HepG2 (cell line): ENCODE data around the gene CNDP1. TPM values are rescaled to one million over a fixed set of nuclear protein-coding genes. Genes with fewer than 3 reads are reported as not detected.

Source experiments
- ATAC-seq: fragments of 200-7000 bp; cut with Tn5 transposase; 3 replicates; pipeline ENCODE4 v1.9.1; 2020; ENCODE audit warnings: mild to moderate bottlenecking, moderate library complexity
- BruUV-seq: library from RNA; stranded (reverse); fragments of 400-500 nt; replicated peaks from 2 replicates; lab custom pipeline; 2021; lab: Mats Ljungman, UMichigan
- CTCF ChIA-PET: fragments of 300-600 bp; formaldehyde crosslinking; extraction: SDS; loops from one replicate; lab custom pipeline; 2021; ENCODE audit warnings: low total read pairs, inconsistent platforms, low intra/inter-chr PET ratio; lab: Yijun Ruan, JAX
- POLR2A ChIA-PET: fragments of 350-600 bp; sonication (Branson Sonifier 250); formaldehyde crosslinking; loops from one replicate; lab custom pipeline; 2020; ENCODE audit warnings: antibody characterized with exemption, inconsistent platforms; lab: Yijun Ruan, JAX
- DNase-seq: peaks from one replicate; pipeline ENCODE4 v3.0.0-alpha.2; 2015; ENCODE audit warnings: low spot score
- FAIRE-seq: peaks from 3 replicates; lab custom pipeline; 2011; peaks lifted over from hg19 to GRCh38; lab: Jason Lieb, UNC
- H2AFZ ChIP-seq: one replicate; pipeline ENCODE4 v1.6.1; 2011; ENCODE audit warnings: low read length, inconsistent platforms
- H3K27ac ChIP-seq: fragments of 300-600 bp; 3 replicates; pipeline ENCODE4 v1.8.0; 2011; ENCODE audit warnings: mixed run types, mild to moderate bottlenecking, mixed read lengths, low read length, inconsistent platforms; ENCODE audit not compliant: insufficient read depth; ENCODE audit errors: extremely low read length
- H3K27me3 ChIP-seq, 2 experiments: fragments of 200-600 bp in 1 of 2; 2 replicates in 1 of 2; 3 replicates in 1 of 2; pipeline versions ENCODE4 v1.6.0 to v1.8.0; 2011; ENCODE audit warnings: low read length in 2 of 2, mild to moderate bottlenecking in 2 of 2, moderate library complexity in 2 of 2, inconsistent platforms in 1 of 2; ENCODE audit not compliant: insufficient read depth in 2 of 2, control insufficient read depth in 1 of 2
- H3K36me3 ChIP-seq, 2 experiments: fragments of 200-600 bp in 1 of 2; replicated peaks in 1 of 2; 2 replicates in 1 of 2; 3 replicates in 1 of 2; pipeline versions ENCODE4 v1.5.1 to v1.8.0; 2011; ENCODE audit warnings: low read length in 2 of 2, inconsistent platforms in 1 of 2; ENCODE audit not compliant: insufficient read depth in 2 of 2, control insufficient read depth in 1 of 2
- H3K4me1 ChIP-seq: 2 replicates; pipeline ENCODE4 v1.5.1; 2012; ENCODE audit warnings: low read length, inconsistent platforms; ENCODE audit not compliant: insufficient read depth
- H3K4me2 ChIP-seq: 2 replicates; pipeline ENCODE4 v1.6.0; 2011; ENCODE audit warnings: low read depth, low read length, inconsistent platforms
- H3K4me3 ChIP-seq, 3 experiments: fragments of 200-600 bp in 1 of 3; sonication (generic), shearing (Covaris generic) in 1 of 3; replicated peaks in 1 of 3; 2 replicates each; pipeline ENCODE4 v1.5.1; 2011 to 2016; ENCODE audit warnings: low read length in 3 of 3, inconsistent platforms in 2 of 3, low read depth in 2 of 3, mild to moderate bottlenecking in 2 of 3, control low read depth in 1 of 3, mixed read lengths in 1 of 3; ENCODE audit not compliant: insufficient read depth in 1 of 3
- H3K79me2 ChIP-seq: one replicate; pipeline ENCODE4 v1.6.1; 2011; ENCODE audit warnings: low read length, inconsistent platforms; ENCODE audit not compliant: insufficient read depth
- H3K9ac ChIP-seq: 2 replicates; pipeline ENCODE4 v1.6.0; 2011; ENCODE audit warnings: mild to moderate bottlenecking, low read depth, low read length, inconsistent platforms; ENCODE audit not compliant: insufficient read depth
- H3K9me3 ChIP-seq: 2 replicates; pipeline ENCODE4 v1.5.1; 2012; ENCODE audit warnings: mild to moderate bottlenecking, low read length
- H4K20me1 ChIP-seq: 2 replicates; pipeline ENCODE4 v1.6.0; 2011; ENCODE audit warnings: inconsistent platforms, mild to moderate bottlenecking, low read length, moderate library complexity; ENCODE audit not compliant: insufficient read depth
- ARNT ChIP-seq: fragments of 450-650 bp; IDR thresholded peaks from 2 replicates; pipeline ENCODE4 v1.6.1; 2017
- BHLHE40 ChIP-seq: IDR thresholded peaks from 2 replicates; pipeline ENCODE4 v1.6.1; 2011; ENCODE audit warnings: low read length, improper control_type of control experiment
- CAMTA2 ChIP-seq: sonication (generic); formaldehyde crosslinking; IDR thresholded peaks from 2 replicates; pipeline ENCODE4 v1.4.0; 2020; ENCODE audit warnings: mild to moderate bottlenecking, missing genetic modification reagents, borderline replicate concordance
- FOXA3 ChIP-seq: IDR thresholded peaks from 2 replicates; pipeline ENCODE4 v1.6.1; 2016; ENCODE audit warnings: missing genetic modification reagents, missing compliant biosample characterization
- MAFK ChIP-seq, 2 experiments: IDR thresholded peaks in 1 of 2; conservative IDR thresholded peaks in 1 of 2; 2 replicates each; pipeline ENCODE4 v1.6.1; 2011; ENCODE audit warnings: improper control_type of control experiment in 2 of 2, low read length in 2 of 2
- ONECUT2 ChIP-seq: sonication (generic); formaldehyde crosslinking; IDR thresholded peaks from 2 replicates; pipeline ENCODE4 v1.4.0; 2020; ENCODE audit warnings: missing genetic modification reagents
- SCMH1 ChIP-seq: sonication (generic); formaldehyde crosslinking; IDR thresholded peaks from 2 replicates; pipeline ENCODE4 v1.9.0; 2021; ENCODE audit warnings: missing genetic modification reagents, mild to moderate bottlenecking, borderline replicate concordance
- SNAPC2 ChIP-seq: sonication (generic); formaldehyde crosslinking; IDR thresholded peaks from 2 replicates; pipeline ENCODE4 v1.8.1; 2022; ENCODE audit warnings: mild to moderate bottlenecking, missing genetic modification reagents
- SRF ChIP-seq: IDR thresholded peaks from 2 replicates; pipeline ENCODE4 v1.6.1; 2011; ENCODE audit warnings: mild to moderate bottlenecking, low read depth, low read length, moderate library complexity
- ZGPAT ChIP-seq: IDR thresholded peaks from 2 replicates; pipeline ENCODE4 v1.6.1; 2016; ENCODE audit warnings: mild to moderate bottlenecking
- ZNF121 ChIP-seq: sonication (generic); formaldehyde crosslinking; IDR thresholded peaks from 2 replicates; pipeline ENCODE4 v1.5.0; 2020; ENCODE audit warnings: mild to moderate bottlenecking, missing genetic modification reagents
- ZNF124 ChIP-seq: sonication (generic); formaldehyde crosslinking; IDR thresholded peaks from 2 replicates; pipeline ENCODE4 v1.4.0; 2020; ENCODE audit warnings: missing genetic modification reagents
- ZNF260 ChIP-seq: sonication (generic); formaldehyde crosslinking; IDR thresholded peaks from 2 replicates; pipeline ENCODE4 v1.4.0; 2020; ENCODE audit warnings: missing genetic modification reagents, low read depth, mild to moderate bottlenecking, borderline replicate concordance
- ZNF784 ChIP-seq: sonication (generic); formaldehyde crosslinking; IDR thresholded peaks from 2 replicates; pipeline ENCODE4 v1.5.1; 2020; ENCODE audit warnings: missing genetic modification reagents, mild to moderate bottlenecking, borderline replicate concordance
- ZSCAN12 ChIP-seq: sonication (generic); formaldehyde crosslinking; IDR thresholded peaks from 2 replicates; pipeline ENCODE4 v1.9.0; 2021; ENCODE audit warnings: mild to moderate bottlenecking, missing genetic modification reagents
- ZSCAN29 ChIP-seq: sonication (generic); formaldehyde crosslinking; conservative IDR thresholded peaks from 2 replicates; pipeline ENCODE4 v1.4.0; 2020; ENCODE audit warnings: mild to moderate bottlenecking, missing genetic modification reagents
- WGBS: methylation state at CpG from one replicate; pipeline ENCODE4 v1.1.6; 2017; ENCODE audit warnings: low lambda C conversion rate; 5-methylcytosine and 5-hydroxymethylcytosine counted together
- in situ Hi-C: cut with HindIII; loops from 2 replicates; pipeline ENCODE4 v1.10.0; 2017; ENCODE audit warnings: low pct_unique_long_range_greater_than_20kb; ENCODE audit not compliant: extremely low pct_ligation_motif_present
- intact Hi-C: fragments of 100-400 bp; cut with micrococcal nuclease; formaldehyde crosslinking; loops from one replicate; pipeline ENCODE4 v1.10.0; 2022; ENCODE audit not compliant: unreplicated experiment
- polyA plus RNA-seq, 8 experiments: library from polyadenylated mRNA; depleted of rRNA in 3 of 8; stranded (reverse) in 7 of 8; unstranded in 1 of 8; fragments of >200 nt; fragmentation: Illumina TruSeq in 4 of 8; extraction: Trizol in 4 of 8; gene quantifications; 2 replicates each; pipeline versions ENCODE4 v1.2.1 to v1.2.3, GENCODE V29; 2011 to 2016; ENCODE audit warnings: low read depth in 4 of 8, missing spikeins in 1 of 8, mixed read lengths in 1 of 8; ENCODE audit not compliant: insufficient read depth in 1 of 8
- total RNA-seq, 5 experiments: library from RNA; depleted of rRNA; stranded (reverse); fragments of >200 nt; fragmentation: Illumina TruSeq; extraction: Trizol; gene quantifications; 2 replicates each; pipeline ENCODE4 v1.2.3, GENCODE V29; 2016; ENCODE audit warnings: low read depth in 1 of 5
- TF ChIP-seq, protein P1 (sequence below): sonication (generic); formaldehyde crosslinking; IDR thresholded peaks from 2 replicates; pipeline ENCODE4 v1.8.0; 2022; ENCODE audit warnings: low read depth, missing genetic modification reagents

Gene CNDP1
- total and polyA plus RNA-seq, 2 of the 13 experiments (the other 11 are each of a cell fraction or from before 2014, with no cell fraction given) = 0.01 TPM; not detected in 1

DNA sequence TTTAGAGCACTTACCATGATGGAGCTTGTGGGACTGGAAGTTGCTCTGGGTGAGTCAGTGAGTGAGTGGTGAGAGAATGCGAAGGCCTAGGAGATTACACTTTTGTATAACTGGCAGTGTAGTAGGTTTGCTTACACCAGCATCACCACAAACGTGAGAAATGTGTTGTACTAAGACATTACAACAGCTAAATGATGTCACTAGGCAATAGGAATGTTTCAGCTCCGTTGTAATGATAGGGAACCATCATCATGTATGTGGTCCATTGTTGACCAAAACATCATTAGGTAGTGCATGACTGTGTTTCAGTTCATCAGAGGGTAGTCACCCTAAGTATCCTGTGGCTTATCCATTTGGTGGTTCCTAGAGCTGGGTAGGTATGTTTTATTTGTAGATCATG, 75.2 kb downstream of the CNDP1 start:
- intact Hi-C loops = no loop called here
- DNase-seq (no peak), ATAC-seq (no peak), FAIRE-seq (no peak)
- 90% methylated on average over 3 of the region's 3 CpGs for WGBS
- no peak overlapping the region for H3K27ac ChIP-seq
- no peak for TF ChIP-seq SNAPC2 (CRISPR knock-in tag)
- TF ChIP-seq, protein P1, sequence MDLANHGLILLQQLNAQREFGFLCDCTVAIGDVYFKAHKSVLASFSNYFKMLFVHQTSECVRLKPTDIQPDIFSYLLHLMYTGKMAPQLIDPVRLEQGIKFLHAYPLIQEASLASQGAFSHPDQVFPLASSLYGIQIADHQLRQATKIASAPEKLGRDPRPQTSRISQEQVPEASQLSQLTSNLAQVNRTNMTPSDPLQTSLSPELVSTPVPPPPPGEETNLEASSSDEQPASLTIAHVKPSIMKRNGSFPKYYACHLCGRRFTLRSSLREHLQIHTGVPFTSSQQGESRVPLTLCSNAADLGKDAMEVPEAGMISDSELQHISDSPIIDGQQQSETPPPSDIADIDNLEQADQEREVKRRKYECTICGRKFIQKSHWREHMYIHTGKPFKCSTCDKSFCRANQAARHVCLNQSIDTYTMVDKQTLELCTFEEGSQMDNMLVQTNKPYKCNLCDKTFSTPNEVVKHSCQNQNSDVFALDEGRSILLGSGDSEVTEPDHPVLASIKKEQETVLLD = no peak
- TF ChIP-seq ZNF260 (CRISPR knock-in tag) = no peak
- H3K4me3 ChIP-seq = no peak overlapping the region
- no peaks in the 10 kb centered on the region for H3K27me3 ChIP-seq
- no TSS peak for BruUV-seq
- peaks cover 4% of the 10 kb centered on the region for H3K79me2 ChIP-seq
- H2AFZ ChIP-seq = no peak overlapping the region
- H3K4me1 ChIP-seq = peaks cover 23% of the 10 kb centered on the region
- ChIA-PET POLR2A (no interaction called here), CTCF (no interaction called here)
- H3K36me3 ChIP-seq = no peaks in the 10 kb centered on the region
- in situ Hi-C loops = no loop called here
- no peaks in the 10 kb centered on the region for H3K9me3 ChIP-seq
- no peak overlapping the region for H3K4me2 ChIP-seq
- no peaks in the 10 kb centered on the region for H4K20me1 ChIP-seq
- no peak overlapping the region for H3K9ac ChIP-seq

DNA sequence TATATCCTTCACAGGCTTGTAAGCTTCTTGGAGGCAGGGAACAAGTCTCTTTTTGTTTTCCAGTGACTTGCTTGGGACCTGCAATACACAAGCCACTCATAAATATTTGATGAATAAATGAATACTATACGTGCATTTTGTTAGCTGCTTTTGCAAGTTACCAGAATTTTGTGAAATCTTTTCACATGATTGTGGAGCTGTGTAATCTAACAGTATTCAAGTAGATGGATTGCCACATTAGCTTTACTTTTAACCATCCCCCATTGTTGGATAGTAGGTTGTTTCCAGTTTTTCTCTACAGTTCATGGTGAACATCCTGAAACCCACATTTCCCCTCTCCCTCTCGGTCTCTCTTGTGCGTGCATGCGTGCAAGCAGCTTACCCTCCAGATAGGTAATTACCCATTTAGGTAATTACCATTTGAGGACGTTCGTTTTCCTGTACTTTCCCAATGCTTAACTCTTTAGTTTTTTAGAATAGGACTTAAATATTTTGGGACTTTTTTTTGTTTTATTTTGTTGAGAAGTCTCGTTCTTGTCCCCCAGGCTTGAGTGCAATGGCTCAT, 75.8 kb downstream of the CNDP1 start:
- ChIA-PET CTCF (no interaction called here), POLR2A (no interaction called here)
- Histone ChIP-seq H3K27me3 (no peaks in the 10 kb centered on the region), H3K9me3 (no peaks in the 10 kb centered on the region), H3K4me2 (no peak overlapping the region), H2AFZ (no peak overlapping the region), H3K27ac (no peak overlapping the region), H3K4me3 (no peak overlapping the region), H3K9ac (no peak overlapping the region), H3K4me1 (peaks cover 23% of the 10 kb centered on the region), H3K79me2 (peaks cover 4% of the 10 kb centered on the region), H4K20me1 (no peaks in the 10 kb centered on the region), H3K36me3 (no peaks in the 10 kb centered on the region)
- WGBS = 97% methylated on average over 7 of the region's 7 CpGs
- ATAC-seq (no peak), FAIRE-seq (no peak), DNase-seq (no peak)
- intact Hi-C loops (no loop called here), in situ Hi-C loops (no loop called here)
- BruUV-seq = no TSS peak
- TF ChIP-seq MAFK (conservative IDR thresholded peaks at IDR 0.05 in 1 of 2, IDR thresholded peaks at IDR 0.05 in 1 of 2; ENCODE audit: low read length in 2 of 2) = no peak
- no peak for TF ChIP-seq BHLHE40
- no peak for TF ChIP-seq ZNF121 (CRISPR knock-in tag)
- no peak for TF ChIP-seq ZGPAT (CRISPR knock-in tag)
- TF ChIP-seq FOXA3 = no peak
- TF ChIP-seq ZNF124 (CRISPR knock-in tag) = no peak
- no peak for TF ChIP-seq ONECUT2 (CRISPR knock-in tag)
- no peak for TF ChIP-seq ZSCAN12 (CRISPR knock-in tag)
- TF ChIP-seq ARNT = no peak
- TF ChIP-seq ZNF784 = no peak
- TF ChIP-seq SRF = no peak
- TF ChIP-seq SCMH1 (CRISPR knock-in tag) = no peak
- no peak for TF ChIP-seq CAMTA2
- TF ChIP-seq ZSCAN29 (CRISPR knock-in tag) = no peak
